Testis (tissue), 2 donors: ENCODE measurements around the gene TSPAN17.

Experiments
- CTCF ChIP-seq, 3 experiments: fragments of 450-650 bp in 2 of 3; fragments of 200-600 bp in 1 of 3; sonication (generic) in 1 of 3; IDR thresholded peaks; one replicate each; pipeline ENCODE4 v1.5.1; 2016 to 2019; ENCODE audit warnings: antibody characterized with exemption in 3 of 3, mild to moderate bottlenecking in 2 of 3, moderate library complexity in 1 of 3
- POLR2A ChIP-seq: fragments of 450-650 bp; IDR thresholded peaks from one replicate; pipeline ENCODE4 v1.6.1; 2017; ENCODE audit warnings: antibody characterized with exemption, mild to moderate bottlenecking, moderate library complexity

GRCh38 chr5:176644878-176645670 lies 2.2 kb upstream of the TSPAN17 start:
- no peak for TF ChIP-seq CTCF (IDR thresholded peaks at IDR 0.05)
- no peak for TF ChIP-seq POLR2A
